Endodermal cell (in vitro differentiated cells): Measurements from ENCODE around the gene NFKB1. TPM values are rescaled to one million over a fixed set of nuclear protein-coding genes. Genes with fewer than 3 reads are reported as not detected.

Experiments
- DNase-seq: peaks from one replicate; pipeline ENCODE4 v3.0.0-alpha.2; 2017
- H3K27ac ChIP-seq: 2 replicates; pipeline ENCODE4 v1.5.1; 2013; ENCODE audit warnings: mild to moderate bottlenecking, low read depth, low read length, moderate library complexity
- H3K27me3 ChIP-seq: 2 replicates; pipeline ENCODE4 v1.6.1; 2013; ENCODE audit warnings: mild to moderate bottlenecking, low read length, moderate library complexity; ENCODE audit not compliant: insufficient read depth, control insufficient read depth, poor library complexity, severe bottlenecking
- H3K36me3 ChIP-seq: 2 replicates; pipeline ENCODE4 v1.7.0; 2013; ENCODE audit warnings: mild to moderate bottlenecking, low read length, moderate library complexity; ENCODE audit not compliant: control insufficient read depth, insufficient read depth
- H3K4me1 ChIP-seq: one replicate; pipeline ENCODE4 v1.7.0; 2013; ENCODE audit warnings: low read length; ENCODE audit not compliant: control insufficient read depth, insufficient read depth
- H3K4me3 ChIP-seq: 2 replicates; pipeline ENCODE4 v1.5.1; 2013; ENCODE audit warnings: mild to moderate bottlenecking, low read length, moderate library complexity
- H3K9ac ChIP-seq: 2 replicates; pipeline ENCODE4 v1.6.1; 2013; ENCODE audit warnings: mild to moderate bottlenecking, low read length, moderate library complexity; ENCODE audit not compliant: poor library complexity, severe bottlenecking; ENCODE audit errors: extremely low read depth
- H3K9me3 ChIP-seq: 2 replicates; pipeline ENCODE4 v1.6.1; 2013; ENCODE audit warnings: mild to moderate bottlenecking, low read length, moderate library complexity; ENCODE audit not compliant: control insufficient read depth
- H3K27ac Mint-ChIP-seq: 2 replicates; pipeline ENCODE4 v1.8.0; 2020; ENCODE audit warnings: mixed read lengths
- H3K27me3 Mint-ChIP-seq: 2 replicates; pipeline ENCODE4 v1.8.0; 2021; ENCODE audit warnings: mild to moderate bottlenecking, mixed read lengths; ENCODE audit not compliant: insufficient read depth
- H3K36me3 Mint-ChIP-seq: 2 replicates; pipeline ENCODE4 v1.8.0; 2020; ENCODE audit warnings: low read depth, mixed read lengths
- H3K4me1 Mint-ChIP-seq: 2 replicates; pipeline ENCODE4 v1.8.0; 2020; ENCODE audit warnings: mixed read lengths
- H3K4me3 Mint-ChIP-seq: 2 replicates; pipeline ENCODE4 v1.8.0; 2020; ENCODE audit warnings: mild to moderate bottlenecking, moderate library complexity, mixed read lengths
- H3K9me3 Mint-ChIP-seq: 2 replicates; pipeline ENCODE4 v1.8.0; 2020; ENCODE audit warnings: mild to moderate bottlenecking, mixed read lengths
- WGBS, 2 experiments: methylation state at CpG; one replicate each; pipeline versions ENCODE4 v1.1.5 to v1.1.7; 2013; ENCODE audit warnings: missing lambda C conversion rate in 2 of 2, mixed read lengths in 1 of 2; ENCODE audit not compliant: insufficient coverage in 1 of 2, insufficient read length in 1 of 2; 5-methylcytosine and 5-hydroxymethylcytosine counted together
- total RNA-seq, 2 donors: library from RNA; stranded (reverse); fragmentation: NEBNext Ultra II Directional in 1 of 2; extraction: Animal tissue kit (Norgen Biotek cat#: 25700) in 1 of 2; gene quantifications; 2 replicates in 1 of 2; 3 replicates in 1 of 2; pipeline ENCODE4 v1.2.1, GENCODE V29; 2021
- TF ChIP-seq, protein P1 (sequence below): fragments of 200-600 bp; sonication (generic); conservative IDR thresholded peaks from 2 replicates; pipeline ENCODE4 v1.5.0; 2021; ENCODE audit warnings: antibody characterized with exemption, mild to moderate bottlenecking

The NFKB1 gene
- total RNA-seq, 2 donors from 2014 or later = 4.4 to 5.6 TPM

DNA sequence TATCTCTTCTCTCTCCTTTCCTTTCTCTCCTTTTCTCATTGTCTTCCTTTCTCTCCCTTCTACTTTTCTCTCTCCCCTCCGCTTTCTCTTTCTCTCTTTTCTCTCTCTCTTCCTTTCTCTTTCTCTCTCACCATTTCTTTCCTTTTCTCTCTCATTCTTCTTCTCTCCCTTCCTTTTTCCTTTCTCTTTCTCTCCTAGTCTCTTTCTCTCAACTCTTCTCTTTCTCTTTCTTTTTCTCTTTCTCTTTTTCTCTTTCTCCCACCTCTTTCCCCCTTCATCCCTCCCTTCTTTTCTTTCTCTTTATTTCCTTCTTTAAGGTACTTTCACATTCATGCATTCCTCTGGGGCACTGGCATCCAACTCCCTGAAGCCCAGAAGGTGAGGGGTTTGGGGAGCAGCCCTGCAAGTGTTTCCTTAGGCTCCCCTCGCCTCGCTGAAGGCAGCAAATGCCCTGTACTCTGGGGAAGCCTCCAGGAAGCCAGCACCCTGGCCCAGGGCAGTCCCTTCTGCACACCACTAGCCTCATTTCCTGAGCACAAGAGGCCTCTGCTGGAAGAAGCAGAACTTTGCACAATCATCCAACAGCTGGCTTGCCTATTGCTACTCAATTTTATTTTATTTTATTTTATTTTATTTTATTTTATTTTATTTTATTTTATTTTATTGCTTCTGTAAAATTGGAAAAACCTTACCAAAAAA lies 124.2 kb downstream of the NFKB1 start:
- Histone ChIP-seq H3K9me3 (no peaks in the 10 kb centered on the region), H3K36me3 (no peaks in the 10 kb centered on the region), H3K4me1 (no peaks in the 10 kb centered on the region), H3K9ac (no peak overlapping the region), H3K4me3 (no peak overlapping the region), H3K27ac (no peak overlapping the region), H3K27me3 (no peaks in the 10 kb centered on the region)
- no peaks in the 10 kb centered on the region for H3K9me3 Mint-ChIP-seq
- no peaks in the 10 kb centered on the region for H3K4me1 Mint-ChIP-seq
- peak; percentile 67 for DNase-seq
- H3K27me3 Mint-ChIP-seq = no peaks in the 10 kb centered on the region
- TF ChIP-seq, protein P1, sequence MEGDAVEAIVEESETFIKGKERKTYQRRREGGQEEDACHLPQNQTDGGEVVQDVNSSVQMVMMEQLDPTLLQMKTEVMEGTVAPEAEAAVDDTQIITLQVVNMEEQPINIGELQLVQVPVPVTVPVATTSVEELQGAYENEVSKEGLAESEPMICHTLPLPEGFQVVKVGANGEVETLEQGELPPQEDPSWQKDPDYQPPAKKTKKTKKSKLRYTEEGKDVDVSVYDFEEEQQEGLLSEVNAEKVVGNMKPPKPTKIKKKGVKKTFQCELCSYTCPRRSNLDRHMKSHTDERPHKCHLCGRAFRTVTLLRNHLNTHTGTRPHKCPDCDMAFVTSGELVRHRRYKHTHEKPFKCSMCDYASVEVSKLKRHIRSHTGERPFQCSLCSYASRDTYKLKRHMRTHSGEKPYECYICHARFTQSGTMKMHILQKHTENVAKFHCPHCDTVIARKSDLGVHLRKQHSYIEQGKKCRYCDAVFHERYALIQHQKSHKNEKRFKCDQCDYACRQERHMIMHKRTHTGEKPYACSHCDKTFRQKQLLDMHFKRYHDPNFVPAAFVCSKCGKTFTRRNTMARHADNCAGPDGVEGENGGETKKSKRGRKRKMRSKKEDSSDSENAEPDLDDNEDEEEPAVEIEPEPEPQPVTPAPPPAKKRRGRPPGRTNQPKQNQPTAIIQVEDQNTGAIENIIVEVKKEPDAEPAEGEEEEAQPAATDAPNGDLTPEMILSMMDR = peak; percentile 66
- no peak overlapping the region for H3K27ac Mint-ChIP-seq
- H3K4me3 Mint-ChIP-seq = no peak overlapping the region
- H3K36me3 Mint-ChIP-seq = no peaks in the 10 kb centered on the region
- WGBS, 2 experiments = 80 to 100% methylated on average over 1 to 3 of the region's 3 CpGs

GRCh38 chr4:102627831-102628523 lies 126.8 kb downstream of the NFKB1 start:
- Histone ChIP-seq H3K4me3 (no peak overlapping the region), H3K27me3 (no peaks in the 10 kb centered on the region), H3K36me3 (peaks cover 6% of the 10 kb centered on the region), H3K27ac (no peak overlapping the region), H3K9ac (no peak overlapping the region), H3K4me1 (no peaks in the 10 kb centered on the region), H3K9me3 (no peaks in the 10 kb centered on the region)
- H3K9me3 Mint-ChIP-seq = no peaks in the 10 kb centered on the region
- no peak for DNase-seq
- WGBS, 2 experiments = 82 to 93% methylated on average over 3 of the region's 3 CpGs
- no peaks in the 10 kb centered on the region for H3K27me3 Mint-ChIP-seq
- peaks cover 8% of the 10 kb centered on the region for H3K36me3 Mint-ChIP-seq
- H3K4me3 Mint-ChIP-seq = no peak overlapping the region
- TF ChIP-seq, protein P1 = no peak
- no peak overlapping the region for H3K27ac Mint-ChIP-seq
- H3K4me1 Mint-ChIP-seq = no peaks in the 10 kb centered on the region

DNA sequence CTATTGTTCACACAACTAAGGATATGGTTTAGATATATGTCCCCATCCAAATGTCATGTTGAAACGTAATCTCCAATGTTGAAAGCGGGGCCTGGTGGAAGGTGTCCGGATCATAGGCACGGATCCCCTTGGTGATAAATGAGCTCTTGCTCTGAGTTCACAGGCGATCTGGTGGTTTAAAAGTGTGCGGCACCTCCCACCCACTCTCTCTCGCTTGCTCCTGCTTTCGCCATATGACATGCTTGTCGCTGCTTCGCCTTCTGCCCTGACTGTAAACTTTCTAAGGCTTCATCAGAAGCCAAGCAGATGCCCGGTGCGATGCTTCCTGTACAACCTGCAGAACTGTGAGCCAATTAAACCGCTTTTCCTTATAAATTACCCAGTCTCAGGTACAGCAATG lies 128.5 kb downstream of the NFKB1 start:
- Histone ChIP-seq H3K4me1 (no peaks in the 10 kb centered on the region), H3K4me3 (no peak overlapping the region), H3K27ac (no peak overlapping the region), H3K9ac (no peak overlapping the region), H3K9me3 (no peaks in the 10 kb centered on the region), H3K36me3 (peaks cover 12% of the 10 kb centered on the region), H3K27me3 (no peaks in the 10 kb centered on the region)
- 94 to 98% methylated on average over 10 to 13 of the region's 13 CpGs for WGBS, 2 experiments
- TF ChIP-seq, protein P1 = no peak
- H3K4me1 Mint-ChIP-seq = no peaks in the 10 kb centered on the region
- H3K27ac Mint-ChIP-seq = no peak overlapping the region
- H3K36me3 Mint-ChIP-seq = peaks cover 9% of the 10 kb centered on the region
- H3K27me3 Mint-ChIP-seq = no peaks in the 10 kb centered on the region
- DNase-seq = no peak
- H3K4me3 Mint-ChIP-seq = no peak overlapping the region
- no peaks in the 10 kb centered on the region for H3K9me3 Mint-ChIP-seq
